IMR-90 (cell line): Measurements from ENCODE around the gene ZAP70. TPM values are rescaled to one million over a fixed set of nuclear protein-coding genes. Genes with fewer than 3 reads are reported as not detected.
A peak's percentile ranks its signal among the peaks of the same experiment; 100 is the strongest.

Source experiments
- ATAC-seq: fragments of 200-7000 bp; cut with Tn5 transposase; 2 replicates; pipeline ENCODE4 v1.9.1; 2020; ENCODE audit warnings: low read depth, mild to moderate bottlenecking, moderate library complexity
- BruUV-seq: library from RNA; stranded (reverse); fragments of 400-500 nt; replicated peaks from 2 replicates; lab custom pipeline; 2021; lab: Mats Ljungman, UMichigan
- CTCF ChIA-PET: fragments of 300-600 bp; formaldehyde crosslinking; extraction: SDS; loops from one replicate; lab custom pipeline; 2021; ENCODE audit warnings: antibody characterized with exemption; lab: Yijun Ruan, JAX
- POLR2A ChIA-PET: fragments of 300-600 bp; sonication (Branson Sonifier 250); formaldehyde crosslinking; loops from one replicate; lab custom pipeline; 2022; ENCODE audit warnings: antibody characterized with exemption; ENCODE audit not compliant: unreplicated experiment; lab: Charles Lee
- DNase-seq: peaks from one replicate; pipeline ENCODE4 v3.0.0; 2013
- H2AFZ ChIP-seq: replicated peaks from 2 replicates; pipeline ENCODE3; 2013; ENCODE audit warnings: low read length, mild to moderate bottlenecking; ENCODE audit not compliant: poor library complexity
- H2AK5ac ChIP-seq: 2 replicates; pipeline ENCODE4 v1.6.1; 2013; ENCODE audit warnings: low read depth, low read length, inconsistent platforms
- H2AK9ac ChIP-seq: replicated peaks from 2 replicates; pipeline ENCODE3; 2013; ENCODE audit warnings: mild to moderate bottlenecking, low read depth, low read length, moderate library complexity; ENCODE audit not compliant: poor library complexity
- H2BK120ac ChIP-seq: 2 replicates; pipeline ENCODE4 v1.6.1; 2013; ENCODE audit warnings: low read depth, low read length, inconsistent platforms
- H2BK15ac ChIP-seq: 3 replicates; pipeline ENCODE4 v1.6.1; 2013; ENCODE audit warnings: low read depth, low read length, inconsistent platforms
- H2BK20ac ChIP-seq: 2 replicates; pipeline ENCODE4 v1.6.1; 2013; ENCODE audit warnings: low read depth, mild to moderate bottlenecking, inconsistent platforms, low read length, moderate library complexity
- H2BK5ac ChIP-seq: 2 replicates; pipeline ENCODE4 v1.6.1; 2013; ENCODE audit warnings: mild to moderate bottlenecking, low read depth, low read length, inconsistent platforms; ENCODE audit not compliant: poor library complexity, severe bottlenecking
- H3K14ac ChIP-seq: replicated peaks from 2 replicates; pipeline ENCODE4 v1.6.1; 2013; ENCODE audit warnings: low read depth, low read length, inconsistent platforms
- H3K18ac ChIP-seq: 2 replicates; pipeline ENCODE4 v1.6.1; 2013; ENCODE audit warnings: low read depth, low read length, control low read depth
- H3K23ac ChIP-seq: 2 replicates; pipeline ENCODE4 v1.6.1; 2013; ENCODE audit warnings: low read depth, low read length, inconsistent platforms
- H3K27ac ChIP-seq: 2 replicates; pipeline ENCODE4 v1.5.1; 2013; ENCODE audit warnings: mild to moderate bottlenecking, control low read depth, low read length; ENCODE audit not compliant: insufficient read depth
- H3K27me3 ChIP-seq: 2 replicates; pipeline ENCODE4 v1.6.1; 2013; ENCODE audit warnings: low read length; ENCODE audit not compliant: control insufficient read depth, insufficient read depth
- H3K36me3 ChIP-seq: 2 replicates; pipeline ENCODE4 v1.6.1; 2013; ENCODE audit warnings: low read length, mixed read lengths; ENCODE audit not compliant: control insufficient read depth, insufficient read depth
- H3K4ac ChIP-seq: 2 replicates; pipeline ENCODE4 v1.6.1; 2013; ENCODE audit warnings: low read depth, low read length, inconsistent platforms
- H3K4me1 ChIP-seq: 2 replicates; pipeline ENCODE4 v1.6.1; 2013; ENCODE audit warnings: low read length, mixed read lengths; ENCODE audit not compliant: control insufficient read depth, insufficient read depth
- H3K4me2 ChIP-seq: 2 replicates; pipeline ENCODE4 v1.6.1; 2013; ENCODE audit warnings: low read depth, mild to moderate bottlenecking, control low read depth, low read length, moderate library complexity
- H3K4me3 ChIP-seq: 2 replicates; pipeline ENCODE4 v1.5.1; 2013; ENCODE audit warnings: low read depth, mild to moderate bottlenecking, control low read depth, low read length, moderate library complexity; ENCODE audit not compliant: insufficient read depth
- H3K56ac ChIP-seq: 2 replicates; pipeline ENCODE4 v1.6.1; 2013; ENCODE audit warnings: low read length, inconsistent platforms; ENCODE audit not compliant: insufficient read depth; ENCODE audit errors: extremely low read depth
- H3K79me1 ChIP-seq, 2 experiments: 2 replicates each; pipeline ENCODE4 v1.6.1; 2013; ENCODE audit warnings: low read length in 2 of 2, inconsistent platforms in 1 of 2, low read depth in 1 of 2
- H3K9ac ChIP-seq: 2 replicates; pipeline ENCODE4 v1.6.1; 2013; ENCODE audit warnings: low read depth, low read length, control low read depth
- H3K9me1 ChIP-seq: 2 replicates; pipeline ENCODE4 v1.6.1; 2013; ENCODE audit warnings: low read length, inconsistent platforms; ENCODE audit not compliant: insufficient read depth
- H3K9me3 ChIP-seq: 2 replicates; pipeline ENCODE4 v1.6.1; 2013; ENCODE audit warnings: low read length; ENCODE audit not compliant: control insufficient read depth, insufficient read depth
- H4K20me1 ChIP-seq: 2 replicates; pipeline ENCODE4 v1.6.1; 2013; ENCODE audit warnings: low read length, inconsistent platforms; ENCODE audit not compliant: insufficient read depth
- H4K5ac ChIP-seq: 2 replicates; pipeline ENCODE4 v1.6.1; 2013; ENCODE audit warnings: mild to moderate bottlenecking, low read depth, low read length, control low read depth
- H4K8ac ChIP-seq, 2 experiments: 2 replicates each; pipeline ENCODE4 v1.6.1; 2013; ENCODE audit warnings: low read depth in 2 of 2, low read length in 2 of 2, control low read depth in 1 of 2, inconsistent platforms in 1 of 2
- H4K91ac ChIP-seq: 2 replicates; pipeline ENCODE4 v1.6.1; 2013; ENCODE audit warnings: low read depth, low read length, inconsistent platforms; ENCODE audit not compliant: insufficient read depth
- BHLHE40 ChIP-seq: fragments of 150-350 bp; IDR thresholded peaks from 2 replicates; pipeline ENCODE4 v1.6.1; 2016; ENCODE audit warnings: mild to moderate bottlenecking, low read depth, low read length
- CHD1 ChIP-seq: IDR thresholded peaks from 2 replicates; pipeline ENCODE4 v1.6.1; 2012; ENCODE audit warnings: low read depth, low read length, improper control_type of control experiment
- FOS ChIP-seq: fragments of 150-350 bp; IDR thresholded peaks from 2 replicates; pipeline ENCODE4 v1.6.1; 2016; ENCODE audit warnings: low read depth, low read length
- MXI1 ChIP-seq: IDR thresholded peaks from 2 replicates; pipeline ENCODE4 v1.6.1; 2012; ENCODE audit warnings: low read depth, mild to moderate bottlenecking, low read length, moderate library complexity, borderline replicate concordance
- RAD21 ChIP-seq: IDR thresholded peaks from 2 replicates; pipeline ENCODE4 v1.6.1; 2012; ENCODE audit warnings: low read length, improper control_type of control experiment
- RCOR1 ChIP-seq: IDR thresholded peaks from 2 replicates; pipeline ENCODE4 v1.6.1; 2012; ENCODE audit warnings: mild to moderate bottlenecking, low read length, improper control_type of control experiment; ENCODE audit not compliant: insufficient replicate concordance
- RFX5 ChIP-seq: IDR thresholded peaks from 2 replicates; pipeline ENCODE4 v1.8.0; 2012; ENCODE audit warnings: low read depth, mild to moderate bottlenecking, low read length, moderate library complexity
- SMC3 ChIP-seq: fragments of 150-350 bp; IDR thresholded peaks from 2 replicates; pipeline ENCODE4 v1.6.1; 2016; ENCODE audit warnings: low read depth, mild to moderate bottlenecking, antibody characterized with exemption, low read length, moderate library complexity
- WGBS, 2 experiments: methylation state at CpG; one replicate each; pipeline versions ENCODE4 v1.1.5 to v1.1.7; 2013; ENCODE audit warnings: missing lambda C conversion rate in 2 of 2; ENCODE audit not compliant: insufficient read length in 1 of 2; ENCODE audit errors: extremely low coverage in 2 of 2; 5-methylcytosine and 5-hydroxymethylcytosine counted together
- dilution Hi-C: fragments of 300-500 bp; cut with HindIII; formaldehyde crosslinking; loops from one replicate; pipeline ENCODE4 v1.14.3; 2018; ENCODE audit warnings: low sequenced_read_pairs; ENCODE audit not compliant: unreplicated experiment
- in situ Hi-C: fragments of 300-500 bp; cut with MboI; formaldehyde crosslinking; loops from 3 replicates; pipeline ENCODE4 v1.14.3; 2019; ENCODE audit warnings: low sequenced_read_pairs, inconsistent platforms, mixed read lengths
- intact Hi-C: fragments of 100-400 bp; cut with micrococcal nuclease; formaldehyde crosslinking; loops from 2 replicates; pipeline ENCODE4 v1.10.0; 2022
- polyA plus RNA-seq, 3 experiments: library from polyadenylated mRNA; depleted of rRNA; stranded (reverse); fragments of >200 nt; gene quantifications; 2 replicates each; pipeline ENCODE4 v1.2.3, GENCODE V29; 2012; ENCODE audit warnings: low replicate concordance in 1 of 3
- total RNA-seq: library from RNA; depleted of rRNA; stranded (reverse); fragments of >200 nt; gene quantifications from 2 replicates; pipeline ENCODE4 v1.2.3, GENCODE V29; 2012

ZAP70 gene
- total and polyA plus RNA-seq, 2 of the 4 experiments (the other 2 are of a cell fraction) = under 0.01 to 0.09 TPM

- TF ChIP-seq RAD21 = peak; percentile 61
These were observed 13.5 kb upstream of the ZAP70 start (continued) for GRCh38 chr2:97699765-97700444.

GRCh38 chr2:97701186-97701585 lies 12.2 kb upstream of the ZAP70 start:
- Histone ChIP-seq H3K4me1 (no peaks in the 10 kb centered on the region), H2AK5ac (no peak overlapping the region), H2AFZ (peak overlapping the region; percentile 52), H3K56ac (no peak overlapping the region), H2BK15ac (no peak overlapping the region), H3K4me3 (no peak overlapping the region), H2AK9ac (no peak overlapping the region), H4K5ac (no peak overlapping the region), H3K4ac (no peak overlapping the region), H3K4me2 (no peak overlapping the region), H3K9ac (no peak overlapping the region), H2BK20ac (no peak overlapping the region), H3K9me3 (no peaks in the 10 kb centered on the region), H2BK120ac (no peak overlapping the region), H2BK5ac (no peak overlapping the region), H3K9me1 (no peaks in the 10 kb centered on the region), H4K8ac (no peak overlapping the region), H3K18ac (no peak overlapping the region), H4K91ac (no peak overlapping the region), H3K27ac (no peak overlapping the region), H3K23ac (no peak overlapping the region), H3K36me3 (no peaks in the 10 kb centered on the region), H3K14ac (no peak overlapping the region), H4K20me1 (no peaks in the 10 kb centered on the region), H3K79me1 (no peaks in the 10 kb centered on the region), H3K27me3 (no peaks in the 10 kb centered on the region; the same call in none of the 2 replicates)
- TF ChIP-seq BHLHE40 (no peak), MXI1 (no peak), RCOR1 (no peak), SMC3 (no peak), RFX5 (no peak), RAD21 (no peak), FOS (no peak), CHD1 (no peak)
- WGBS, 2 experiments = 79% methylated on average over 9 of the region's 13 CpGs; no CpG with 5 or more reads in 1 of the 2 experiments
- ChIA-PET CTCF (interaction anchor here (1.1 to 2.3 kb wide), 2 partner anchors 8 to 110 kb away, joined by 4 to 8 read pairs; no protein-coding TSS in a partner anchor), POLR2A (no interaction called here)
- no TSS peak for BruUV-seq
- DNase-seq (no peak), ATAC-seq (no peak)
- dilution Hi-C loops (no loop called here), intact Hi-C loops (loop anchor here (5.0 to 10.0 kb wide), 4 partner anchors 64 to 1134 kb away; partner anchors contain the start of gene TMEM131), in situ Hi-C loops (loop anchor here (10.0 kb wide), 1 partner anchor 684 kb away; no protein-coding TSS in a partner anchor)
